Endothelial cell of umbilical vein (primary cell): Measurements from ENCODE around the gene MATN1. TPM values are rescaled to one million over a fixed set of nuclear protein-coding genes. Genes with fewer than 3 reads are reported as not detected.

Experiments used
- BruUV-seq: library from RNA; stranded (reverse); fragments of 400-500 nt; replicated peaks from 2 replicates; lab custom pipeline; 2021; lab: Mats Ljungman, UMichigan
- CTCF ChIA-PET: fragments of 300-600, 350-600 bp; sonication (Branson Sonifier 250); formaldehyde crosslinking; loops from one replicate; lab custom pipeline; 2021; ENCODE audit warnings: antibody characterized with exemption, inconsistent platforms; lab: Charles Lee
- POLR2A ChIA-PET: fragments of 300-600, 350-600 bp; sonication (Branson Sonifier 250); formaldehyde crosslinking; loops from one replicate; lab custom pipeline; 2021; ENCODE audit warnings: antibody characterized with exemption, inconsistent platforms; lab: Charles Lee
- DNase-seq: peaks from one replicate; pipeline ENCODE4 v3.0.0-alpha.2; 2011; ENCODE audit warnings: low read depth, low spot score
- FAIRE-seq: peaks from 2 replicates; lab custom pipeline; 2011; peaks lifted over from hg19 to GRCh38; lab: Jason Lieb, UNC
- H2AFZ ChIP-seq: 2 replicates; pipeline ENCODE4 v1.6.0; 2012; ENCODE audit warnings: low read depth, low read length, control low read depth, inconsistent platforms
- H3K27ac ChIP-seq: 2 replicates; pipeline ENCODE4 v1.5.1; 2011; ENCODE audit warnings: low read depth, mild to moderate bottlenecking, control low read depth, low read length, moderate library complexity; ENCODE audit not compliant: insufficient read depth
- H3K27me3 ChIP-seq, 2 experiments: 2 replicates each; pipeline versions ENCODE4 v1.6.0 to v1.6.1; 2011; ENCODE audit warnings: low read length in 2 of 2, mixed read lengths in 1 of 2; ENCODE audit not compliant: control insufficient read depth in 2 of 2, insufficient read depth in 2 of 2
- H3K36me3 ChIP-seq, 2 experiments: 2 replicates in 1 of 2; 3 replicates in 1 of 2; pipeline ENCODE4 v1.5.1; 2011; ENCODE audit warnings: low read length in 2 of 2, mild to moderate bottlenecking in 1 of 2, moderate library complexity in 1 of 2; ENCODE audit not compliant: control insufficient read depth in 2 of 2, insufficient read depth in 2 of 2; ENCODE audit errors: extremely low read depth in 1 of 2
- H3K4me1 ChIP-seq: 3 replicates; pipeline ENCODE4 v1.5.1; 2011; ENCODE audit warnings: mild to moderate bottlenecking, low read length; ENCODE audit not compliant: control insufficient read depth, insufficient read depth; ENCODE audit errors: extremely low read depth
- H3K4me2 ChIP-seq: 2 replicates; pipeline ENCODE4 v1.6.1; 2011; ENCODE audit warnings: low read length, control low read depth, mixed read lengths; ENCODE audit not compliant: insufficient read depth
- H3K4me3 ChIP-seq, 3 experiments: fragments of 200-600 bp in 1 of 3; sonication (generic), shearing (Covaris generic) in 1 of 3; replicated peaks in 1 of 3; 2 replicates each; pipeline ENCODE4 v1.5.1; 2011 to 2016; ENCODE audit warnings: control low read depth in 3 of 3, low read length in 3 of 3, mild to moderate bottlenecking in 2 of 3, inconsistent platforms in 1 of 3, low read depth in 1 of 3, moderate library complexity in 1 of 3; ENCODE audit not compliant: insufficient read depth in 1 of 3
- H3K79me2 ChIP-seq: 2 replicates; pipeline ENCODE4 v1.6.0; 2012; ENCODE audit warnings: low read length, inconsistent platforms; ENCODE audit not compliant: control insufficient read depth, insufficient read depth
- H3K9ac ChIP-seq: replicated peaks from 2 replicates; pipeline ENCODE3; 2011; ENCODE audit warnings: low read length, control low read depth; ENCODE audit not compliant: insufficient read depth; ENCODE audit errors: extremely low read depth
- H3K9me1 ChIP-seq: replicated peaks from 3 replicates; pipeline ENCODE4 v1.6.0; 2011; ENCODE audit warnings: mild to moderate bottlenecking, low read length; ENCODE audit not compliant: control insufficient read depth, insufficient read depth; ENCODE audit errors: extremely low read depth
- H3K9me3 ChIP-seq: replicated peaks from 2 replicates; pipeline ENCODE4 v1.5.1; 2012; ENCODE audit warnings: low read length, inconsistent platforms; ENCODE audit not compliant: control insufficient read depth, insufficient read depth
- H4K20me1 ChIP-seq: replicated peaks from 2 replicates; pipeline ENCODE3; 2011; ENCODE audit warnings: mild to moderate bottlenecking, low read length; ENCODE audit not compliant: control insufficient read depth, insufficient read depth; ENCODE audit errors: extremely low read depth
- CTCF ChIP-seq, 2 donors: IDR thresholded peaks; 1 replicate in 1 of 2; 2 replicates in 1 of 2; pipeline ENCODE4 v1.5.1; 2011; ENCODE audit warnings: low read length in 2 of 2, mild to moderate bottlenecking in 2 of 2, moderate library complexity in 2 of 2, control low read depth in 1 of 2, inconsistent platforms in 1 of 2, low read depth in 1 of 2; ENCODE audit not compliant: insufficient read depth in 1 of 2; ENCODE audit errors: extremely low read depth in 1 of 2
- EZH2 ChIP-seq: IDR thresholded peaks from 2 replicates; pipeline ENCODE4 v1.6.1; 2012; ENCODE audit warnings: borderline replicate concordance, low read depth, mild to moderate bottlenecking, moderate library complexity, low read length, inconsistent platforms; ENCODE audit not compliant: severe bottlenecking
- FOS ChIP-seq: IDR thresholded peaks from 2 replicates; pipeline ENCODE4 v1.6.1; 2011; ENCODE audit warnings: mild to moderate bottlenecking, low read length, moderate library complexity, borderline replicate concordance; ENCODE audit not compliant: insufficient read depth
- GATA2 ChIP-seq: IDR thresholded peaks from 2 replicates; pipeline ENCODE4 v1.7.0; 2011; ENCODE audit warnings: low read depth, mild to moderate bottlenecking, moderate library complexity, mixed read lengths, low read length; ENCODE audit not compliant: insufficient read length, insufficient read depth
- JUN ChIP-seq: IDR thresholded peaks from 2 replicates; pipeline ENCODE4 v1.6.1; 2011; ENCODE audit warnings: borderline replicate concordance, low read depth; ENCODE audit not compliant: insufficient read length, insufficient read depth
- POLR2A ChIP-seq: IDR thresholded peaks from 2 replicates; pipeline ENCODE4 v1.6.1; 2012; ENCODE audit warnings: low read depth, mild to moderate bottlenecking, control low read depth, low read length
- POLR2AphosphoS5 ChIP-seq: IDR thresholded peaks from 2 replicates; pipeline ENCODE4 v1.6.1; 2012; ENCODE audit warnings: low read depth, mild to moderate bottlenecking, control low read depth, low read length, moderate library complexity; ENCODE audit not compliant: insufficient read depth
- dilution Hi-C: fragments of 300-500 bp; cut with MboI; formaldehyde crosslinking; loops from one replicate; pipeline ENCODE4 v1.15.0; 2019; ENCODE audit warnings: low sequenced_read_pairs; ENCODE audit not compliant: extremely low pct_ligation_motif_present
- intact Hi-C: fragments of 100-400 bp; cut with micrococcal nuclease; formaldehyde crosslinking; loops from one replicate; pipeline ENCODE4 v1.10.0; 2022
- polyA plus RNA-seq, 4 experiments: library from polyadenylated mRNA; depleted of rRNA in 3 of 4; stranded (reverse) in 3 of 4; unstranded in 1 of 4; fragments of >200 nt; gene quantifications; 2 replicates each; pipeline versions ENCODE4 v1.2.1 to v1.2.3, GENCODE V29; 2011 to 2012; ENCODE audit warnings: missing spikeins in 1 of 4
- total RNA-seq: library from RNA; stranded (reverse); gene quantifications from 2 replicates; pipeline ENCODE4 v1.2.3, GENCODE V29; 2021

The MATN1 gene
- total and polyA plus RNA-seq, 2 donors (not counting 3 experiments of a cell fraction or from before 2014, with no cell fraction given): 0.29 to 0.36 TPM

DNA sequence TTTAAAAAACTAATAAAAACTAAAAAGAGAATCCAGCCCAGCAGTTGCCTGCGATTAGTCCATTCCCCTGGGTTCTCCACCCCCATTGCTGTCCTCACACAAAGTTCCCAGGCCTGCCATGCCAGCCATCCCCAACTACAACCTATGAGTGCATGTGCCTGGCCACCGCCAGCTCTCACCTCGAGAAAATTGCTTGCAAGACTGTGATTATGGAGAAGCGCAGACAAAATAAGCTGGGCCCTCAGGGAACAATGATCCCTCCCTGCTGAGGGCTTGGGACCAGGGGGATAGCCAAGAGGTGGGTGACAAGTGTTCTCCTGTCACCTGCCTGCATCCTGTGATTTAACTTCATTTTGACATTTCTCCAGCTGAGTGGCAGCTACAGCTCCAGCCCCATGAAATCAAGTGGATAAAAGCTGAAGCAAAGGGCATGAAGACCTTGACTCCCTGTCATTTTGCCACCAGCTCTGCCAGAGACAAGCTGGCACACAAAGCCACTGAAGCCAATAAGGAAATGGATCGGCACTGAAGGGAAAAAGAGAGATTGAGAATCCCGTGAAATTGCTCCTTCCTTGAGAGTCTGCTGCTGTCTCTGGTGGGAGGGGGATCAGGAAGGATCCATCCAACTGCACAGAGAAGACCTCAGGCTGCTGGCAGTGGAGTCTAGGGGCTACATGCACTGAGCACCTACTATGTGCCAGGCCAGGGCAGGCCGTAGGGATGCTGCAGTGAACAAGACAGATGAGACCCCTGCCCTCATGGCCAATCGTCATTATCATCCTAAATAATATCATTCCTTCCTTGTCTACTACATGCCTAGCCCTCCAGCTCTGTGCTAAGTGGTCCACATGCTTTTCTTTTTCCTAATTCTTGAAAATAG, 40.7 kb downstream of the MATN1 start:
- Histone ChIP-seq H3K4me3 (no peak overlapping the region), H3K36me3 (no peaks in the 10 kb centered on the region), H3K4me2 (no peak overlapping the region), H3K9ac (no peak overlapping the region), H3K27ac (no peak overlapping the region), H4K20me1 (no peaks in the 10 kb centered on the region), H3K79me2 (no peaks in the 10 kb centered on the region), H3K27me3 (peaks cover 26 to 27% of the 10 kb centered on the region in 2 experiments), H3K9me3 (no peaks in the 10 kb centered on the region), H2AFZ (no peak overlapping the region), H3K4me1 (no peaks in the 10 kb centered on the region), H3K9me1 (no peaks in the 10 kb centered on the region)
- CTCF ChIA-PET: interaction anchor here (1.1 to 1.4 kb wide), 2 partner anchors 24 to 890 kb away, joined by 3 read pairs; no protein-coding TSS in a partner anchor
- DNase-seq: no peak
- dilution Hi-C loops (no loop called here), intact Hi-C loops (no loop called here)
- TF ChIP-seq CTCF (IDR thresholded peaks at IDR 0.05; ENCODE audit: extremely low read depth in 1 of 2, insufficient read depth in 1 of 2, low read depth in 1 of 2, low read length in 2 of 2) (no peak), FOS (no peak)
- no TSS peak for BruUV-seq
- no peak for FAIRE-seq
- POLR2A ChIA-PET: no interaction called here

GRCh38 chr1:30681782-30682181, 41.6 kb downstream of the MATN1 start:
- FAIRE-seq (no peak), DNase-seq (no peak)
- H3K4me3 ChIP-seq: no peak overlapping the region
- ChIA-PET CTCF (interaction anchor here (0.7 to 1.4 kb wide), 2 partner anchors 25 to 26 kb away, joined by 3 read pairs; no protein-coding TSS in a partner anchor), POLR2A (no interaction called here)
- no peaks in the 10 kb centered on the region for H3K4me1 ChIP-seq
- no TSS peak for BruUV-seq
- no peak overlapping the region for H2AFZ ChIP-seq
- intact Hi-C loops (no loop called here), dilution Hi-C loops (no loop called here)
- H3K9ac ChIP-seq: no peak overlapping the region
- no peak overlapping the region for H3K27ac ChIP-seq
- TF ChIP-seq CTCF (IDR thresholded peaks at IDR 0.05; ENCODE audit: extremely low read depth in 1 of 2, insufficient read depth in 1 of 2, low read depth in 1 of 2, low read length in 2 of 2) (no peak), EZH2 (no peak), JUN (no peak), POLR2A (no peak), POLR2AphosphoS5 (no peak), FOS (no peak), GATA2 (no peak)
- no peaks in the 10 kb centered on the region for H3K79me2 ChIP-seq
- no peaks in the 10 kb centered on the region for H4K20me1 ChIP-seq
- no peaks in the 10 kb centered on the region for H3K9me1 ChIP-seq
- H3K4me2 ChIP-seq: no peak overlapping the region
- H3K36me3 ChIP-seq: no peaks in the 10 kb centered on the region
- no peaks in the 10 kb centered on the region for H3K9me3 ChIP-seq
- H3K27me3 ChIP-seq: peaks cover 22 to 27% of the 10 kb centered on the region in 2 experiments
